ENCODE results near the gene CLIP2.

Gene CLIP2

GRCh38 chr7:74356589-74357315 lies 67.5 kb downstream of the CLIP2 start:
- no peak for TF ChIP-seq JUND (IDR thresholded peaks at IDR 0.05; ENCODE audit: low read depth)
- no peak for DNase-seq (ENCODE audit: low read depth in 1 of 2, low spot score in 1 of 2)
- in situ Hi-C loops (cut with HindIII; ENCODE audit: low pct_unique_long_range_greater_than_20kb, low sequenced_read_pairs) = no loop called here

GRCh38 chr7:74360008-74360407 lies 70.8 kb downstream of the CLIP2 start:
- in situ Hi-C loops (cut with HindIII; ENCODE audit: low pct_unique_long_range_greater_than_20kb, low sequenced_read_pairs) = no loop called here
- TF ChIP-seq JUND (IDR thresholded peaks at IDR 0.05; ENCODE audit: low read depth) = no peak
- DNase-seq (ENCODE audit: low read depth in 1 of 2, low spot score in 1 of 2) = no peak

- DNase-seq (ENCODE audit: low read depth in 1 of 2, low spot score in 1 of 2) = no peak
- in situ Hi-C loops (cut with HindIII; ENCODE audit: low pct_unique_long_range_greater_than_20kb, low sequenced_read_pairs) = no loop called here
These were observed 73.1 kb downstream of the CLIP2 start for GRCh38 chr7:74362266-74362665.

GRCh38 chr7:74364061-74364460 lies 74.9 kb downstream of the CLIP2 start:
- no peak for TF ChIP-seq JUND (IDR thresholded peaks at IDR 0.05; ENCODE audit: low read depth)
- in situ Hi-C loops (cut with HindIII; ENCODE audit: low pct_unique_long_range_greater_than_20kb, low sequenced_read_pairs) = no loop called here
- DNase-seq (ENCODE audit: low read depth in 1 of 2, low spot score in 1 of 2) = peak; percentile 57 to 79

More at GRCh38 chr7:74362266-74362665, 73.1 kb downstream of the CLIP2 start:
- no peak for TF ChIP-seq JUND (IDR thresholded peaks at IDR 0.05; ENCODE audit: low read depth)

GRCh38 chr7:74365322-74366022 lies 76.3 kb downstream of the CLIP2 start:
- TF ChIP-seq JUND (IDR thresholded peaks at IDR 0.05; ENCODE audit: low read depth) = no peak
- peak; percentile 96 to 100 for DNase-seq (ENCODE audit: low read depth in 1 of 2, low spot score in 1 of 2)
- in situ Hi-C loops (cut with HindIII; ENCODE audit: low pct_unique_long_range_greater_than_20kb, low sequenced_read_pairs) = no loop called here

- TF ChIP-seq JUND (IDR thresholded peaks at IDR 0.05; ENCODE audit: low read depth) = no peak
- peak in 1 of 2 experiments; percentile 42 for DNase-seq (ENCODE audit: low read depth in 1 of 2, low spot score in 1 of 2)
- in situ Hi-C loops (cut with HindIII; ENCODE audit: low pct_unique_long_range_greater_than_20kb, low sequenced_read_pairs) = no loop called here
These were observed 82.5 kb downstream of the CLIP2 start for GRCh38 chr7:74371381-74372341.

GRCh38 chr7:74372511-74373111 lies 83.4 kb downstream of the CLIP2 start:
- in situ Hi-C loops (cut with HindIII; ENCODE audit: low pct_unique_long_range_greater_than_20kb, low sequenced_read_pairs) = no loop called here
- DNase-seq (ENCODE audit: low read depth in 1 of 2, low spot score in 1 of 2) = no peak
- no peak for TF ChIP-seq JUND (IDR thresholded peaks at IDR 0.05; ENCODE audit: low read depth)

GRCh38 chr7:74373536-74373935 lies 84.3 kb downstream of the CLIP2 start:
- in situ Hi-C loops (cut with HindIII; ENCODE audit: low pct_unique_long_range_greater_than_20kb, low sequenced_read_pairs) = no loop called here
- no peak for TF ChIP-seq JUND (IDR thresholded peaks at IDR 0.05; ENCODE audit: low read depth)

GRCh38 chr7:74375726-74376220 lies 86.6 kb downstream of the CLIP2 start:
- in situ Hi-C loops (cut with HindIII; ENCODE audit: low pct_unique_long_range_greater_than_20kb, low sequenced_read_pairs) = no loop called here
- no peak for TF ChIP-seq JUND (IDR thresholded peaks at IDR 0.05; ENCODE audit: low read depth)
- DNase-seq (ENCODE audit: low read depth in 1 of 2, low spot score in 1 of 2) = no peak

More at GRCh38 chr7:74373536-74373935, 84.3 kb downstream of the CLIP2 start:
- no peak for DNase-seq (ENCODE audit: low read depth in 1 of 2, low spot score in 1 of 2)

- in situ Hi-C loops (cut with HindIII; ENCODE audit: low pct_unique_long_range_greater_than_20kb, low sequenced_read_pairs) = no loop called here
- no peak for DNase-seq (ENCODE audit: low read depth in 1 of 2, low spot score in 1 of 2)
- no peak for TF ChIP-seq JUND (IDR thresholded peaks at IDR 0.05; ENCODE audit: low read depth)
These were observed 87.2 kb downstream of the CLIP2 start for GRCh38 chr7:74376256-74377036.

GRCh38 chr7:74379938-74380337 lies 90.7 kb downstream of the CLIP2 start:
- DNase-seq (ENCODE audit: low read depth in 1 of 2, low spot score in 1 of 2) = no peak
- TF ChIP-seq JUND (IDR thresholded peaks at IDR 0.05; ENCODE audit: low read depth) = no peak
- in situ Hi-C loops (cut with HindIII; ENCODE audit: low pct_unique_long_range_greater_than_20kb, low sequenced_read_pairs) = no loop called here
